ENCODE results near the gene ICE2.

Gene ICE2

GRCh38 chr15:60372756-60373155 is 106.2 kb downstream of the ICE2 start:
- H3K4me3 ChIP-seq (ENCODE audit: low read depth, low read length), result no peak overlapping the region
- H3K9me3 ChIP-seq (ENCODE audit: severe bottlenecking), result no peaks in the 10 kb centered on the region
- H3K27ac ChIP-seq, result no peak overlapping the region
- no peak for DNase-seq
- TF ChIP-seq CTCF (IDR thresholded peaks at IDR 0.05; ENCODE audit: low read depth, low read length), result no peak
- H3K36me3 ChIP-seq, result no peaks in the 10 kb centered on the region
- H3K27me3 ChIP-seq (ENCODE audit: insufficient read depth, low read depth, severe bottlenecking), result no peaks in the 10 kb centered on the region

GRCh38 chr15:60372227-60372626 is 106.7 kb downstream of the ICE2 start:
- H3K36me3 ChIP-seq, result no peaks in the 10 kb centered on the region
- no peaks in the 10 kb centered on the region for H3K9me3 ChIP-seq (ENCODE audit: severe bottlenecking)
- H3K4me3 ChIP-seq (ENCODE audit: low read depth, low read length), result no peak overlapping the region
- no peaks in the 10 kb centered on the region for H3K27me3 ChIP-seq (ENCODE audit: insufficient read depth, low read depth, severe bottlenecking)
- H3K27ac ChIP-seq, result no peak overlapping the region
- TF ChIP-seq CTCF (IDR thresholded peaks at IDR 0.05; ENCODE audit: low read depth, low read length), result no peak
- DNase-seq, result no peak

GRCh38 chr15:60371175-60372051 is 107.5 kb downstream of the ICE2 start:
- Histone ChIP-seq H3K36me3 (no peaks in the 10 kb centered on the region), H3K4me3 (ENCODE audit: low read depth, low read length) (no peak overlapping the region), H3K27me3 (ENCODE audit: insufficient read depth, low read depth, severe bottlenecking) (no peaks in the 10 kb centered on the region), H3K27ac (no peak overlapping the region), H3K9me3 (ENCODE audit: severe bottlenecking) (no peaks in the 10 kb centered on the region)
- TF ChIP-seq CTCF (IDR thresholded peaks at IDR 0.05; ENCODE audit: low read depth, low read length), result no peak
- no peak for DNase-seq

- no peak for DNase-seq
- Histone ChIP-seq H3K9me3 (ENCODE audit: severe bottlenecking) (no peaks in the 10 kb centered on the region), H3K27me3 (ENCODE audit: insufficient read depth, low read depth, severe bottlenecking) (no peaks in the 10 kb centered on the region), H3K27ac (no peak overlapping the region), H3K4me3 (ENCODE audit: low read depth, low read length) (no peak overlapping the region), H3K36me3 (no peaks in the 10 kb centered on the region)
- TF ChIP-seq CTCF (IDR thresholded peaks at IDR 0.05; ENCODE audit: low read depth, low read length), result no peak
These were observed 108.1 kb downstream of the ICE2 start for GRCh38 chr15:60370869-60371136.

GRCh38 chr15:60370105-60370868 is 108.7 kb downstream of the ICE2 start:
- Histone ChIP-seq H3K27me3 (ENCODE audit: insufficient read depth, low read depth, severe bottlenecking) (no peaks in the 10 kb centered on the region), H3K36me3 (no peaks in the 10 kb centered on the region), H3K27ac (no peak overlapping the region), H3K9me3 (ENCODE audit: severe bottlenecking) (peaks cover 2% of the 10 kb centered on the region), H3K4me3 (ENCODE audit: low read depth, low read length) (no peak overlapping the region)
- DNase-seq, result no peak
- TF ChIP-seq CTCF (IDR thresholded peaks at IDR 0.05; ENCODE audit: low read depth, low read length), result no peak
